Right kidney (tissue), 9 donors: ENCODE measurements around the gene CD14.
"Not testable (repeated sequence)": the region's sequence is repeated elsewhere in the genome, so short reads cannot be mapped to it uniquely, and the experiment has no call there.

Source experiments
- DNase-seq: peaks from one replicate; pipeline ENCODE4 v3.0.0-alpha.2; 2016
- long read RNA-seq, 8 donors: transcript quantifications; one replicate each; lab custom pipeline, GENCODE V29; 2026

The CD14 gene
- long read RNA-seq, donor 1, transcript CD14-201 (2 exons, 1,886 nt), result major isoform, 12 of 12 reads
- long read RNA-seq, donor 1, partial matches to known transcripts, result 0 of 12 reads
- long read RNA-seq, donor 1, other reads (novel, unspliced or antisense), result 0 of 12 reads
- long read RNA-seq, donor 2, partial matches to known transcripts, result 0 of 4 reads
- long read RNA-seq, donor 2, other reads (novel, unspliced or antisense), result 0 of 4 reads
- long read RNA-seq, donor 3, partial matches to known transcripts, result 0 of 5 reads
- long read RNA-seq, donor 3, other reads (novel, unspliced or antisense), result 0 of 5 reads
- long read RNA-seq, donor 4, partial matches to known transcripts, result 0 of 4 reads
- long read RNA-seq, donor 4, other reads (novel, unspliced or antisense), result 0 of 4 reads
- long read RNA-seq, donor 5, transcript CD14-201 (2 exons, 1,886 nt), result major isoform, 5 of 5 reads
- long read RNA-seq, donor 5, partial matches to known transcripts, result 0 of 5 reads
- long read RNA-seq, donor 5, other reads (novel, unspliced or antisense), result 0 of 5 reads
- long read RNA-seq, donor 6, partial matches to known transcripts, result 0 of 4 reads
- long read RNA-seq, donor 6, other reads (novel, unspliced or antisense), result 0 of 4 reads
- long read RNA-seq, donor 7, transcript CD14-201 (2 exons, 1,886 nt), result major isoform, 11 of 11 reads
- long read RNA-seq, donor 7, partial matches to known transcripts, result 0 of 11 reads
- long read RNA-seq, donor 7, other reads (novel, unspliced or antisense), result 0 of 11 reads
- long read RNA-seq, donor 8, partial matches to known transcripts, result 0 of 4 reads
- long read RNA-seq, donor 8, other reads (novel, unspliced or antisense), result 0 of 4 reads

DNA sequence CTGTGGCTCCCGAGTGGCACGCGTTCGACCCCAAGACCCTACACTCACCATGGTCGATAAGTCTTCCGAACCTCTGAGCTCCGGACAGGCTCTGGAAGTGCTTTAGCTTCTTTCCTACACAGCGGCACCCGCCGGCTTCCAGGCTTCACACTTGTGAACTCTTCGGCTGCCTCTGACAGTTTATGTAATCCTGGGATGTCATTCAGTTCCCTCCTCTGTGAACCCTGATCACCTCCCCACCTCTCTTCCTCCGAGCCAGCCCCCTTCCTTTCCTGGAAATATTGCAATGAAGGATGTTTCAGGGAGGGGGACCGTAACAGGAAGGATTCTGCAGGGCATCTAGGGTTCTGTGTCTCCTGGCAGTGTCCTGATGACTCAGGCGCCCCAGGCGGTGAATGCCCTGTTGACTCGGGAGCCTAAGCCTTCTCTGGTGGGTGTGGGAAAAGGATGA is at the start of gene CD14:
Gene CD14, minus strand, starts transcription at position 155 of the 451 bp plus-strand sequence. Its CDS starts 104 bp downstream, at position 51.
- DNase-seq, result no peak

DNA sequence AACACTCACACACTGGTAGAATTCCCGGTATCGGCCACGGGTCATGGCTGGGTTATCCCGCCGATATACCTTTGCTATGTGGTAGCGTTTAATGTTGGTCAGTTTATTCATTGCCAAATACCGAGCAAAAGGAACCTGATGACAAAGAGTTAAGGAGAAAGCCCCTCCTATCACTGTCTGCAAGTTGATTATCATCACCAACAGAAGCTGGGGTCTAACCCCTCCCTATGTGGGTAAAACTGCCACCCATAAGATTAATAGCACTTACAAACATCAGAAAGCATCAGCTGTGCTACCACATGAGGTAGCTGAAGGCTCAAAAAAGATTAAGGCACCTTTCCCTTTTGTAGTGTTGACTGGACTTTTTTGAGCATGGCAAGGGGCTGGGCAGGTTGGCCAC is 46.0 kb upstream of the CD14 start:
- no peak for DNase-seq

DNA sequence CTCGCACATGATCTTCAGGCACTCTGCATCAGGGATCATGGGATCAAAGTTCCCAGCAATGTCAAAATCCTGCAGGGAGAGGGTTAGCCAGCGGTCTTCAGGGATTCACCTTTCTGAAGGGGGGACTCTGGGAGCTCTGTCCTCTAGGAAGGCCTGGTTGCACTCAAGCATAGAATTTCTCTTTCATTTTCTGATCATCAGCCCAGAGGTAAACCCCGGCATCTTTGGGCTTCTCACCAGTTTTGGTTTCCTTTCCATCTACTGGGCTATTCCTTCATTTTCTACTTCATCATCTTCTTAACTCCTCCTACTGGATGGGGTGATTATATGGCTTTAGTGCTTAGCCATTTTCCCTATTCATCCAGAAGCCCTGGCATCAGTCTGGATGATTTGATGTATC is 45.0 kb upstream of the CD14 start:
- no peak for DNase-seq

DNA sequence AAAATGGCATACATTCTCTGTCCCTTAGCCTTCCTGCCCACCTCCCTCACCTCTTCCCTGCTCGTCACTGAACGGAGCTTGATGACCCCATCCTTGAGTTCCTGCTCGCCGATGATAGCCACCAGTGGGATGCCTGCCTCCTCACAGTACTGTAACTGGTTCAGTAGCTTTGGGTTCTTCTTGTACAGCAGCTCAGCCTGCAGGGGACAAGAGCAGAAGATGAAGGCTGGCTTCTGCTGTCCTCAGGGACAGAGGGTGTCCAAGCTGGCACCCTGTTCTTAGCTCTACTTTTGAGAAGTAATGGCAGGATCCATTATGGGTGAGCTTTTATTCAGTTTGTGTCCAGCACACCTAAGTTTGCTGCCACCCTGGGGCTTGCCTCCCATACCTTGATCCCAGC is 41.7 kb upstream of the CD14 start:
- no peak for DNase-seq

DNA sequence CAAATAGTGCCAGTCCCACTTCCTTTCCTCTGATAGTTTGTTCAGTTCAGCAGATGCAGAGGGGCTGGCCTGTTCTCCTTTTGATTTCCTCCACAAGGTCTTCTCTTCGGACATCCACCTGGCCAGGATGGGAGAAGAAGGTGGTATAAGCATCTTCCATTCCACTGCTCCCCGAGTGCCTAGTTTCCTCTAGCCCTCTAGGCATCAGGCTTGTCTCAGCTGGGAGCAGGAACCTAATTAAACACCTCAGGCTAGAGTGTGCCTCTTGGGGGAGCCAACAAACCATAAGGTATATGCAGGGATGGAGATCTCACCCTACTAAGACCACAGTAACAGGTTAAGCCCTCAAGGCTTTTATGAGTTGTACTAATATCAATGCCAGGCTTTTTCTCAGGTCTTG is 41.2 kb upstream of the CD14 start:
- DNase-seq, result no peak

DNA sequence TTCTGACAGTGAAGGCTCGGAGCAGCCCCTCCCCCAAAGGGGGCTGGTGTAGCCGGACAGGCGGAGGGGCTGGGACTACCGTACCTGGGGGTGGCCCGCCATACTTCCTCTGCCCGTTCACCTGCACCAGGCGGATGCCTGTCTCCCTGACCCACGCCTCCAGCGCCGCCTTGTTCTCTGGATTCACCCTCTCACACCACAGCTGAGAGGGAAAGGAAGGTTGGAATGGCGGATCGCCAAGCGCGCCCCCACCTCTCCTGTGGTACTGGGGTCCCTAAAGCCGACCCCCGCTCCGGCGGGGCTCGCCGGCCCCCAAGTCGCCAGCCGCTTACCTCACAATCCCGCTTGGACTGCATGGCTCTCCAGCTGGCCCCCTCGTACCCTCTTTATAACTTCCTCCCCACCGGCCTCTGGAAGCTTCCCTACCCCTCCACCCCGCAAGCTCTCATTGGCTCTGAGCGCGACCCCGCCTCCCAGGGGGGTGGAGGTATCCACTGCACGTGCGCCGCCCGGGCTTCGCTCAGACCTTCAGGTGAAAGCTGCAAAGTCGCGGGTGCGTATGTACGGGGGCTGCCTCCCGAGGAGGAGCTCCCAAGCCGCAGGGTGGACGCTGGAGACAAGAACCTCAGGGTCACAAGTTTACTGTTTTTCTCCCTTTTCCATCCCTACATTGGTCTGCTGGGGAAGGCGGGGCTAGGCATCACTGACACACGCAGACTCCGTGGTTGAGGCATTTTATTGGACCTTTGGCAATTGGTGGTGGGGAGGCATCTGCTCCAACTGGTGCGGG is 40.4 kb upstream of the CD14 start, which contains the start of gene DND1:
Gene DND1, minus strand, starts transcription at position 390 of the 790 bp plus-strand sequence. Its CDS starts 34 bp downstream, at position 356.
- DNase-seq, result no peak

DNA sequence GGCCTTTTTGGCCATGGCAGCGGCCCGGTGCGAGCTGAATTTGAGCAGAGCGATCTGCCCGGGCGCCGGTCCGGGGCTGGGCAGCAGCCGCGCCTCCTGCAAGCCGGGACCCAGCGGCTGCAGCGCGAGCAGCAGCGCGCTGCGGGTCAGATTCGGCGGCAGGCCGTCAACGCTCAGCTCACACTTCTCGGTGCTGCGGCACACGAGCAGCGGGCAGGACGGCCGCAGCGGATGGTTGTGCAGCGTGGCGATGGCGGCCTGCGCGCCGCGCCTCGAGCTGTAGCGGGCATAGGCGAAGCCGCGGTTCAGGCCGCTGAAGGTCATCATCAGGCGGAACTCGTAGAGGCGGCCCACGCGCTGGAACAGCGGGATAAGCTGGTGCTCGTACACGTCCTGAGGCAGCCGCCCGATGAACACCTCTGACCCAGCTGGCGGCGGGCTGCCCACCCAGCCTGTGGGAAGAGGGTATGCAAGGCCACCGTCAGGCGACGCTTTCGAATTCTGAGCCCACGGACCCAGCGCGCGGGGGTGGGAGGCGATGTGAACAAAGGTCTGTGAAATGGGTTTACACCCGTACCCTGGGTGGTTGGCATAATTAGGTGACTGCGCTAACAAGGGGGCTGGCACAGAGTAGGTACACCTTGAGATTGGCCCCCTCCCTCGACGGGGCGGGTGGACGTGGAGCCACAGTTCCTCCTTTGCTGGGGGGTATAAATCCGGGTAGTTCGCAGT is 39.6 kb upstream of the CD14 start:
- peak; percentile 52 for DNase-seq

DNA sequence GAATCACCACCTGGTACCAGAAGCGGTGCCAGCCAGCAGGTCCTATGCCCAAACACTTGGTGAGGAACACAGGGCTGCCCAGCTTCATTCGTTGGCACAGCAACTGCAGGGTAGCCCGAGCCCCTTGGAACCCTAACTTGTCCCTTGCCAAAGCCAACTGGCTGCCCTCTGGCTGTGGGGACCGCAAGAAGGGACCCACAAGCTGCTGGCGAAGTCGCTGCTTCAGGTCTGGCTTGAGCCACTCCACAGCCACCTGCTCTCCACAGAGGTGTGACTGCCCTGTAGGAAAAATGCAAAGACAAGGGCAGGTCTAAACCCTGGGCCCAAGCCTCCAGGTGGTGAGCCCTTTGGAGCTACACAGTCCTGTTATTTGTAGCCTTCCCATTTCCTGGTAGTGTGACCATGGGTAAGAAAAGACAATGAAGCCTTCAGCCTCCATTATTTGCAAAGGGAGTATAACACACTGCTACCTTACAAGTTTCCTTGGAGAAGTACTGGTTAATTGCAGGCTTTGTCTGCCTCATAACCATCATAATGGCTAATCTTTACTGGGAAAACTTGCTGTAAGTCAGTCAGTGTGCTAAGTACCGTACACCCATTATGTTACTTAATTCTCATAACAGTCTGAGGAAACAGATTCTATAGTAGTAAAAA is 38.6 kb upstream of the CD14 start:
- no peak for DNase-seq

DNA sequence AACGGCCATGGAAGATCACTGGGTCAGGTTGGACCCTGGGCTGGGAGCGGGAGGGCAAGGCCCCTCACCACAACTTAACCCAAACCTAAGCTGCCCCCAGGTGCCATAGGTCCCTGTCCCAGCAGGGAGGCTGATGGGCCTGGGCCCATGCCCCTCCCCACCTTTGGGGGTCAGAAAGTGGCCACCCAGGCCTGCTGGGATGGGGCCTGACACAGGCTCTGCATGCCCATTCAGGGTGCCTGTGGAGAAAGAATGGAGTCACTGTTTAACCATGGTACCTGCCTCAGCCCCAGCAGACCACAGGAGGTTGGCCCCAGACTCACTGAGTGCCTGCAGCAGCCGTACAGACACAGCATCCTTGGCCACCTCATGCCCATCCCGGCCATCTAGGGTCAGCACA is 38.1 kb upstream of the CD14 start:
- not testable (repeated sequence) for DNase-seq

DNA sequence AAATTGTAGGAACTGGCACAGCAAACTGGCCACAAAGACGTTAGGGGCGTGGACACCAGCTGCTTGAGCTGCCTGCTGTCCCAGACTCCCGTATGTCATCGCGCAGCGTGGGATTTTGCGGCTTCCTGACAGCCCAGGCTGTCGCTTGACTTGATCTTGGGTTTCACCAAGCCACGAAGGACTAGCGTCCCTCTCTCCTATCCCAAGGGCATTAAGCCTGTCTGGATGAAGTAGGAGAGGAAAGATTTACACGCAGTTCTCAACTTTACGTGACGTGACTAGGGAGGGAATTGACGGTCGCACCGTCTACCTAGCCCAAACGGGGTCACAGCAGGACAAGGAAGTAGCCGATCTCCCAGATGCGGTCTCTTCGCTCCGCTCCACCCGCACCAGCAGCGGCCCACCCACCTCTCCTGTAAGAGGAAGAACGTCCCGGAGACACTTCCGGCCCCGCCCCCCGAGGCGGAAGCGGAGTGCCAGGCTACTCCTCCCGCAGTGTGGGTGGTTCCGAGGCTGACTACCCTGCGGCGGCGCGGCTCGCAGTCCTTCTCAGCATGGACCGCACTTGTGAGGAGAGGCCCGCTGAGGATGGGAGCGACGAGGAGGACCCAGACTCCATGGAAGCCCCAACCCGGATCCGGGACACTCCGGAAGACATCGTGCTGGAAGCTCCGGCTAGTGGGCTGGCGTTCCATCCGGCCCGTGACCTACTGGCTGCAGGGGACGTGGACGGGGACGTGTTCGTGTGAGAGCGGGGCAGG is 31.6 kb upstream of the CD14 start, which contains the start of gene WDR55:
Gene WDR55, plus strand, starts transcription at position 546 of the 761 bp plus-strand sequence. Its CDS starts 9 bp downstream, at position 555.
- peak; percentile 88 for DNase-seq

DNA sequence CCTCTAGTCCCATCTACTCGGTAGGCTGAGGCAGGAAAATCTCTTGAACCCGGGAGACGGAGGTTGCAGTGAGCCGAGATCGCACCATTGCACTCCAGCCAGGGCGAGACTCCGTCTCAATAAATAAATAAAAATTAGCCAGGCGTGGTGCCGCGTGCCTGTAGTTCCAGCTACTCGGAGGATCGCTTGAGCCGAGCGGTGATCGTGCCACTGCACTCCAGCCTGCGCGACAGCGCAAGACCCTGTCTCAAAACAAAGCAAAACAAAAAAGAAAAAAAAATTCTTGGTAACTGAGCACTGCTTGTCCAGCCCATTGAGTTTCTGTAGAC is 31.0 kb upstream of the CD14 start:
- DNase-seq, result no peak

DNA sequence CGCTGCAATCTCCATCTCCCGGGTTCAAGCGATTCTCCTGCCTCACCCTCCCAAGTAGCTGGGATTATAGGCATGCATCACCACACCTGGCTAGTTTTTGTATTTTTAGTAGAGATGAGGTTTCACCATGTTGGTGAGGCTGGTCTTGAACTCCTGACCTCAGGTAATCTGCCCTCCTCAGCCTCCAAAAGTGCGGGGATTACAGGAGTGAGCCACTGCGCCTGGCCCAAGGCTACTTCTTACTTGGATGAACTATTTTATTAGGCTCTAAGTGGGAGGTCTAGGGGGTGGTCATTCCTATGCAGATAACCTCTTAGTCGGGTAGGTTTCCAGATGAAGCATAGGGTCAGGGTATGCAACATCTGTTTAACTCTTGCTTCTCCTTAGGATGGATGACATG is 27.4 kb upstream of the CD14 start:
- not testable (repeated sequence) for DNase-seq

DNA sequence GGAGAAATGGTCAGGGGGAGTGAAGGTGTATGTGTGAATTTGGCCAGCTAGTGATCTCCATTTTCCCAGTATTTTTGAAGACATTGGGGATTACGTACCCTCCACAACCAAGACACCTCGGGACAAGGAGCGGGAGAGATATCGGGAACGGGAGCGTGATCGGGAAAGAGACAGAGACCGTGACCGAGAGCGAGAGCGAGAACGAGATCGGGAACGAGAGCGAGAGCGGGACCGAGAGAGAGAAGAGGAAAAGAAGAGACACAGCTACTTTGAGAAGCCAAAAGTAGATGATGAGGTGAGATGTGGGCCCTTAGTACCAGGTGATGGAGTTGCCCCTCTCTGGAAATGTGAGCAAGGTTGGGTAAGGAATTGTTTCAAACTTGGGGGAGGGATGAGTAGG is 25.9 kb upstream of the CD14 start:
- no peak for DNase-seq

DNA sequence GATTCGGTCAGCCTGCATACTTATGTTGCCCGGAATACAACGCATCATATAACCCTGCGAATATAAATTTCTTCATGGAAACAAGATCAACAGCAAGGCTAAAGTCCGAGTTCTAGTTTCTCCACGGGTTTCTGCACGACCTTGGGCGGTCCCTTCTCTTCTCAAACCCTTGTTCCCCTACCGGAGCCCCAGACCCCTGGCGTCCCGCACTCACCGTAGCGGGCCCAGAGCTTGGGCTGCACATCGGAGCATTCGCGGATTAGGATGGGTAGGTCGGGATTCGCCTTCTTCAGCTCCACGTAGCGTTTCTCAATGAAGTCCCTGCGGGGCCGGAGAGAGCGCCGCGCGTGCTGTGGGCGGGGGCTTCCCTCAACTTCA is 14.1 kb upstream of the CD14 start:
- DNase-seq, result no peak

DNA sequence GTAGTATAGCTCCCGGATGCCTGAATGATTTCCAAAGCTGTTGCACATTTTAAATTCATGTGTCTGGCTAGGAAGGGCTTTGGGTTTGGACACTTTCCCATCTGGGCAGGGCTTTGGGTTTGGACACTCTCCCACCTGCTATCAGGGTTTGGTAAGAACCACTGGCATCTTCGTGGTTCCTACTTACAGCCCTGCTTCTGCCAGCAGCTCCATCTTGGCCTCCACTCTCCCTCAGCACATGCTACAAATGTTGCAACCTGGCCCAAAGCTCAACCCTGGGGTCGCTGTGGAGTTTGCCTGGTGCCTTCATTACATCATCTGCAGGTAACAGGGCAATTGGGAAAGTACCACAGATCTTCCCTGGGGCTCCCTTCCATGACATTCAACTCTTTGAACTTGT is 9.7 kb upstream of the CD14 start:
- DNase-seq, result no peak

DNA sequence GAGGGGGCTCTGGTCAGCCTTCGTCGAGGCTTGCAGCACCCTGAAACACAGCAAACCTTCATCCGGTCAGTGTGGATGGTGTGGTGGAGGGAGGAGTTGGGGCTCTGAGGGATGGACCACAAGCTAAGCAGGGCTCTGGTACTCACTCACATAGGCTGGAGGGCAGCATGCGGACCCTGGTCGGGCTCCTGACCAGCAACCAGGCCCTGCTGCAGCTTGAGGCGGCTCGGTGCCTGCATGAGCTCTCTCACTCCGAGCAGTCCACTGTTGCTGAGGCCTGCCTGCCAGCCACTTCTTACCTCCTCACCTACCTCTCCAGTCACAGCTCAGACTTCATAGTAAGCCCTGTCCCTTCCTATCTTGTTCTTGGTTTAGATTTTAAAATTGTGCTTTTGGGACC is 8.7 kb upstream of the CD14 start:
- no peak for DNase-seq

DNA sequence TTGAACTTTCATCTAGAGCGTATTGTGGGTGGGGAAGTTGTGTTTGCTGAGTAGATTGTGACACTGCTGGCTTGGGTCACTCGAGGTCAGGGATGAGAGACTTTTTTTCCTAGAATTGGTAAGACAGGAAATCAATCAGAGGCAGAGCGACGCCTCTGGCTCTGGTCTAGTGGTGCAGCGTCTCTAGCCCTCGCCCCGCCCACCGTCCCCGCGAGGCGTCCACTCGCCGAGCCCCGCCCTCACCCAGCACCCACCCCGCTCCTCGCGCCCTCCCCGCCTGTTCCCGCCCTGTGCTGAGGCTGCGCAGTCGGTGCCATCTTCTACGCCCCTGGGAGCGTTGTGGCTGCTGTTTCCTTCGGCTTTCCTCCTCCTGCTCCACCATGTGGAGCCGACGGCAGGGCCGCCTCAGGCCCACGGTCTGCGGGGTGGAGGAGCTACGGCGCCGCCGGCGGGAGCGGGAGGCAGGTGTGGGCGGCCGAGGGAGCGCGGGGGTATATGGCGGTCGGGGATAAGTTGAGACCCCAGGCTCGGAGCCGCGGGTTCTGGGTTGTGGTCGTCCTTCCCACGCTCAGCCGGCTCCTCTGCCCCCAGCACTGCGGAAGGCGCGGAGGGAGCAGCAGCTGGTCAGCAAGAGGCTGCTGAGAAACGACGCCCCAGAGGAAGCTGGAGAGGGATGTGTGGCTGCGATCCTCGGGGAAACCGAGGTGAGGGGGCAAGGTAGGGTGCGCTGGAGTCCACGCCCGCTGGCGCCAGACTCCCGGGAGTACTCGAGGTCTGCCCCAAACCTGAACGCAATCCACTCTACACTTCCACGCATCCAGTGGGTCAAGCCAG is 6.4 kb upstream of the CD14 start, which contains the start of gene TMCO6:
Gene TMCO6, plus strand, starts transcription at position 304 of the 834 bp plus-strand sequence. Its CDS starts 77 bp downstream, at position 381.
- peak; percentile 83 for DNase-seq

DNA sequence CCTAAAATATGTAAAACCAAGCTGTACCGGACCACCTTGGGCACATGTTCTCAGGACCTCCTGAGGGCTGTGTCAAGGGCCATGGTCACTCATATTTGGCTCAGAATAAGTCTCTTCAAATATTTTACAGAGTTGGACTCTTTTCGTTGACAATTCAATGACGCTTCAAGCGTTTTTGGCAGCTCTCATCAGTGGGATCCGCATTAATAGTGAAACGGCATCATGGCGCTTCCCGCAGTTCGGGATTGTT is 5.8 kb upstream of the CD14 start:
- not testable (repeated sequence) for DNase-seq

DNA sequence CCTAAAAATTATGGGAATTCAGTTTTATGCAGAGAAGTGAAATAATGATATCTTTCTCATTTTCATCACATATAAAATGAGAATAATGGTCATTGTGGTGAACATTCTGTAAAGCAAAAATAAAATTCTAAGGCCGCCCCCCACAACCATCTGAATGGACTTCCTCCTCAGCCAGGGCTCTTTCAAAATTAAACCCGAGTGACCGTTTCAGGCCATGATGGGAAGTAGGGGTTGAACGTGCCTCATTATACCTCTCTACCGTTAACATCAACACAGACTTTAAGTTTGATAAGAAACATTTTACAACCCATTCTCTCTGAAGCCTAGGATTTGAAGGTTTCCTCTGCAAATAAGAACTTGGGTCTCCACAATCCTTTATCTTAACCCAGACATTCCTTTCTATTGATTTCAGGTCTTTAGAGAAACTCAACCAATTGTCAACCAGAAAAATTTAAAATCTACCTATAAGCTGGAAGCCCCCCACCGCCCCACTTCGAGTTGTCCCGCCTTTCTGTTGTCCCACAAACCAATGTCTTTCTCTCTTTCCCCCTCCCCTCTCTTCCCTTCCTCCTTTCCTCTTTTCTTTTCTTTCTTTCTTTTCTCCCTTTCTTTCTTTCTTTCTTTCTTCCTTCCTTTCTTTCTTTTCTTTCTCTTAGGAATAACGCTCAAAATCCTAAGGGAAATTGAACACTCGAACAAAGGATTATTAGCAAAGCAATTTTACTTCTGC is 4.6 kb upstream of the CD14 start:
- no peak for DNase-seq
